Neuronal stem cell (in vitro differentiated cells): Measurements from ENCODE around the gene PLEK2.

Source experiments
- DNase-seq: peaks from one replicate; pipeline ENCODE4 v3.0.0-alpha.2; 2013; ENCODE audit warnings: low spot score
- H2AFZ ChIP-seq: one replicate; pipeline ENCODE4 v1.6.1; 2013; ENCODE audit warnings: mild to moderate bottlenecking, low read length, inconsistent platforms
- H2AK5ac ChIP-seq: 2 replicates; pipeline ENCODE4 v1.6.1; 2013; ENCODE audit warnings: low read depth, mild to moderate bottlenecking, inconsistent platforms, low read length, moderate library complexity, mixed read lengths
- H2BK120ac ChIP-seq: 2 replicates; pipeline ENCODE4 v1.6.1; 2013; ENCODE audit warnings: low read depth, mild to moderate bottlenecking, inconsistent platforms, low read length, moderate library complexity, mixed read lengths
- H2BK12ac ChIP-seq: one replicate; pipeline ENCODE4 v1.6.1; 2013; ENCODE audit warnings: low read length, inconsistent platforms
- H2BK15ac ChIP-seq: 2 replicates; pipeline ENCODE4 v1.6.1; 2013; ENCODE audit warnings: mild to moderate bottlenecking, low read length, inconsistent platforms, mixed read lengths
- H2BK5ac ChIP-seq: one replicate; pipeline ENCODE4 v1.6.1; 2013; ENCODE audit warnings: inconsistent platforms, mild to moderate bottlenecking, low read length, moderate library complexity
- H3K14ac ChIP-seq: one replicate; pipeline ENCODE4 v1.6.1; 2013; ENCODE audit warnings: low read length, inconsistent platforms
- H3K18ac ChIP-seq: 2 replicates; pipeline ENCODE4 v1.6.1; 2013; ENCODE audit warnings: low read length, inconsistent platforms
- H3K23ac ChIP-seq: 2 replicates; pipeline ENCODE4 v1.6.1; 2013; ENCODE audit warnings: low read depth, mild to moderate bottlenecking, mixed read lengths, low read length, inconsistent platforms; ENCODE audit not compliant: poor library complexity
- H3K27ac ChIP-seq: replicated peaks from 3 replicates; pipeline ENCODE4 v1.5.1; 2013; ENCODE audit warnings: low read length, inconsistent platforms
- H3K27me3 ChIP-seq, 3 experiments: 2 replicates each; pipeline ENCODE4 v1.6.1; 2013; ENCODE audit warnings: low read length in 3 of 3, mild to moderate bottlenecking in 2 of 3, inconsistent platforms in 1 of 3, low read depth in 1 of 3, mixed read lengths in 1 of 3, moderate library complexity in 1 of 3; ENCODE audit not compliant: control insufficient read depth in 3 of 3, insufficient read depth in 3 of 3
- H3K36me3 ChIP-seq, 2 donors: replicated peaks in 1 of 2; 2 replicates each; pipeline ENCODE4 v1.6.1; 2013; ENCODE audit warnings: low read length in 2 of 2; ENCODE audit not compliant: control insufficient read depth in 2 of 2, insufficient read depth in 2 of 2
- H3K4ac ChIP-seq: 2 replicates; pipeline ENCODE4 v1.6.1; 2013; ENCODE audit warnings: inconsistent platforms, mild to moderate bottlenecking, low read length, moderate library complexity
- H3K4me1 ChIP-seq, 2 donors: 1 replicate in 1 of 2; 2 replicates in 1 of 2; pipeline ENCODE4 v1.6.1; 2013; ENCODE audit warnings: low read length in 2 of 2, low read depth in 1 of 2; ENCODE audit not compliant: control insufficient read depth in 2 of 2, insufficient read depth in 1 of 2
- H3K4me2 ChIP-seq: one replicate; pipeline ENCODE4 v1.6.1; 2013; ENCODE audit warnings: mild to moderate bottlenecking, low read length, inconsistent platforms; ENCODE audit not compliant: insufficient read depth, poor library complexity, severe bottlenecking
- H3K4me3 ChIP-seq, 2 donors: 2 replicates each; pipeline ENCODE4 v1.5.1; 2013; ENCODE audit warnings: low read length in 2 of 2, mild to moderate bottlenecking in 2 of 2, inconsistent platforms in 1 of 2, moderate library complexity in 1 of 2
- H3K79me1 ChIP-seq: one replicate; pipeline ENCODE4 v1.6.1; 2013; ENCODE audit warnings: low read depth, mild to moderate bottlenecking, inconsistent platforms, low read length, moderate library complexity
- H3K9ac ChIP-seq: one replicate; pipeline ENCODE4 v1.6.1; 2013; ENCODE audit warnings: mild to moderate bottlenecking, low read depth, low read length, inconsistent platforms; ENCODE audit not compliant: poor library complexity
- H3K9me3 ChIP-seq, 2 donors: replicated peaks in 1 of 2; 2 replicates each; pipeline versions ENCODE3 to v1.6.1; 2013; ENCODE audit warnings: low read length in 2 of 2, mild to moderate bottlenecking in 2 of 2, inconsistent platforms in 1 of 2, low read depth in 1 of 2, mixed read lengths in 1 of 2, moderate library complexity in 1 of 2; ENCODE audit not compliant: control insufficient read depth in 2 of 2, insufficient read depth in 1 of 2
- H4K8ac ChIP-seq: one replicate; pipeline ENCODE4 v1.6.1; 2013; ENCODE audit warnings: low read depth, mild to moderate bottlenecking, inconsistent platforms, low read length, moderate library complexity
- H4K91ac ChIP-seq: one replicate; pipeline ENCODE4 v1.6.1; 2013; ENCODE audit warnings: low read length, low read depth, mild to moderate bottlenecking, inconsistent platforms; ENCODE audit not compliant: poor library complexity
- WGBS, 2 donors: extraction: QIAGEN DNeasy Blood & Tissue Kit; methylation state at CpG; one replicate each; pipeline ENCODE4 v1.1.7; 2013; ENCODE audit warnings: missing lambda C conversion rate in 2 of 2, mixed read lengths in 1 of 2; ENCODE audit not compliant: insufficient read length in 2 of 2, insufficient replicate concordance in 1 of 2; ENCODE audit errors: extremely low coverage in 2 of 2; 5-methylcytosine and 5-hydroxymethylcytosine counted together

PLEK2 gene

DNA sequence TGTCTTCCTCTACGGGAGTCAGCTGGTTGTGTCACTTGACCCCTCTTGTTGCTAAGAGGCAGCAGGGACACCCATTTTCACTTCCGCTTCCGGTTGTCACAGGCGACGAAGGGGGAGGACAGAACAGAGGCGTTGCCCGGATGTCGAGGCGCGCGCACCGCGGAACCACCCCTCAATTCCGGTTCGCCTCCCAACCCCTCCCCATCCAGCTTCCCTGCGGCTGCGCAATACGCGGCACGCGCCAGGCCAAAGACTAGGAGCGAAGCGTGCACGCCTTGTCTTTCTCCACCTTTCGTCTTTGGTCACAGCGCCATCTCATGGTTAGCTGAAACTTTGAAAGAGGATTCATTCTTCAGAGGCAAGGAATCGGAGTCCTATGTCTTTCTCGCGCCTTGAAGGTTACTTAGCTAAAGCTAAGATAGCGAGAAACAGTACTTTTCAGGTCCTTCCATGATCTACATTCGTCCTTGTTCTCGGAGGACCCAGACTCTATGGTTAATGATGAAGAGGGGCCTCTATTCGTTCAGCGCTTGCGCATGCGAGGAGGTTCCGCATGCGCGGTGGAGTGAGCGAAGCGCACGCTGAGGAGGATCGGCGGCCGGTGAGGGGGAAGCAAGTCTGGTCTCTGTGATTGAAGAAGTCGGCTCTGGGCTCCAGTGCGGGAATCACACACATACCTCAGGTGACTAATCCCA is 52.0 kb downstream of the PLEK2 start, which contains the start of the genes ATP6V1D and EIF2S1:
Gene ATP6V1D, minus strand, starts transcription at position 30 of the 695 bp plus-strand sequence. CDS start 106 bp downstream, outside the sequence.
Gene EIF2S1, plus strand, starts transcription at position 554 of the 695 bp plus-strand sequence. CDS start 4,440 bp downstream, outside the sequence.
- peaks cover 2% of the 10 kb centered on the region for H3K79me1 ChIP-seq
- no CpG with 5 or more reads among the region's 47 CpGs for WGBS, 2 donors
- no peak within 1 kb of the TSS for H4K91ac ChIP-seq
- H3K23ac ChIP-seq = peak within 1 kb of the TSS; percentile 90
- H2BK12ac ChIP-seq = no peak within 1 kb of the TSS
- peak within 1 kb of the TSS; percentile 62 to 95 for H3K4me3 ChIP-seq
- H2BK120ac ChIP-seq = no peak within 1 kb of the TSS
- H3K36me3 ChIP-seq = peaks cover 2 to 48% of the 10 kb centered on the region in 2 donors
- no peaks in the 10 kb centered on the region for H3K27me3 ChIP-seq
- peaks cover 4 to 17% of the 10 kb centered on the region in 2 donors for H3K4me1 ChIP-seq
- H3K9me3 ChIP-seq = no peaks in the 10 kb centered on the region
- peak within 1 kb of the TSS; percentile 76 for H3K18ac ChIP-seq
- peak within 1 kb of the TSS; percentile 94 for H3K9ac ChIP-seq
- no peak within 1 kb of the TSS for H4K8ac ChIP-seq
- H2AK5ac ChIP-seq = peak within 1 kb of the TSS; percentile 24
- no peak within 1 kb of the TSS for H3K4ac ChIP-seq
- peak; percentile 99 for DNase-seq
- peak within 1 kb of the TSS; percentile 91 for H2AFZ ChIP-seq
- peak within 1 kb of the TSS; percentile 90 for H3K14ac ChIP-seq
- no peak within 1 kb of the TSS for H2BK5ac ChIP-seq
- no peak within 1 kb of the TSS for H2BK15ac ChIP-seq
- H3K4me2 ChIP-seq = peak within 1 kb of the TSS; percentile 89
- peak within 1 kb of the TSS; percentile 74 for H3K27ac ChIP-seq

DNA sequence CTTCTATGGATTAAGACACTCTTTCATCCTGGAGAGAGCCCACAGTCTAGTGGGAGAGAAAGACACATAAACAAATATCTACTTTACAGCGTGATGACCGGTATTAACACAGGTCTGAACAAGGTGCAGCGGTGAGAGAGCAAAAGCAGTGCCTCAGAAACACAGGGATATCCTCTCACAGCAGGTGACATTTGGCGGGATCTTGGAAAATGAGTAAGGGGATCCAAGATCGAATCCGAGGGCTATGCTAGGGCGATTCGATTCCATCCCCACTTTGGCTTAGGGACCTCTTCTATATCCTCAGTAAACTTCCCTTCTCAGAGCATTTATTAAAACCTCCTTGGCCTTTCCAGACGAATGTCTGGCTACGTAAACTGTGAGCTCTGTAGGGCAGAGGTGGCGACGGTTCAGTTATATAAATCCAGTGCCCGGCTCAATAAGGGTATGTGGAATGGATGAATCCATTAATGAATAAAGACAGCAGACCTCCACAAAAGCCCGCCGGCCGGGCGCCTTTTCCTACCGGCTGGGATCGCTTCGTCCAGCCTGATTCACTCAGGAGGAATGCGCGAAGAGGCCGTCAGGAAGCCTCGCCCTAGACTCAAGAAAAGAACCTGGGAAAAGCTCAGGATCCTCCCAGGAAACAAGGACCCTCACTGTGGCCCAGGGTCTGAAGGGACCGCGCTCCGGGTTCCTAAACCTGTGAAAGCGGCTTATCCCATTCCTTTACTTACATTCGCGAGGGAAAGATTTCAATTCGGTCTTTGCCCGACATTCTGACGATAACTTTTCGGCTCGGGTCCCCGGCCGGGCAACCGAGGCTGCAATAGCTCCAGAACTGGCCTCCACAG is 52.8 kb downstream of the PLEK2 start:
- H2AK5ac ChIP-seq = no peak overlapping the region
- no peak overlapping the region for H3K18ac ChIP-seq
- H3K27me3 ChIP-seq = no peaks in the 10 kb centered on the region
- H3K4me3 ChIP-seq = peak overlapping the region; percentile 62 to 95
- no peaks in the 10 kb centered on the region for H3K9me3 ChIP-seq
- no peak overlapping the region for H3K27ac ChIP-seq
- no peak overlapping the region for H3K4ac ChIP-seq
- no peak overlapping the region for H2BK12ac ChIP-seq
- H4K8ac ChIP-seq = no peak overlapping the region
- no peak overlapping the region for H2BK120ac ChIP-seq
- peak overlapping the region; percentile 88 for H2AFZ ChIP-seq
- peaks cover 0 to 40% of the 10 kb centered on the region in 2 donors for H3K36me3 ChIP-seq
- DNase-seq = peak; percentile 6
- H3K4me2 ChIP-seq = peak overlapping the region; percentile 89
- H4K91ac ChIP-seq = no peak overlapping the region
- no peak overlapping the region for H3K23ac ChIP-seq
- H2BK15ac ChIP-seq = no peak overlapping the region
- H3K4me1 ChIP-seq = peaks cover 4 to 17% of the 10 kb centered on the region in 2 donors
- peaks cover 2% of the 10 kb centered on the region for H3K79me1 ChIP-seq
- H3K9ac ChIP-seq = peak overlapping the region; percentile 15
- WGBS, 2 donors = no CpG with 5 or more reads among the region's 38 CpGs
- no peak overlapping the region for H2BK5ac ChIP-seq
- H3K14ac ChIP-seq = no peak overlapping the region

DNA sequence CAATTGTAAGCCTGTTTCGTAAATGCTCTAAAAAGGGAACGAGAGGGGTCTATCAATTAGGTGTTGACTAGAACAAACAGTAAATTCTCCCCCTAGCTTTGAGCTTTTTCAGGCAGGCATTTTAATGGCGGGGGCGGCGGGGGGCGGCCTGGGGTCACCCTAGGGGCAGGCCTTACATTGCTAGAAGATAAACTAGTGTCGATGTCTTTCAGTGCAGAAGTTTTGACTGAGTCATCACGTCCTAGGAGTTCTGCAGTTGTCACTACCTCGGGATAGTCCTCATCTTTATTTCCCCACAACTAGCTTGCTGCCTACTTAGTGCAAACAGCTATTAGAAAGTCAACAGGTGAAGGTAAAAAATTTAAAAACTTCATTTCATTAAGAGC is 54.0 kb downstream of the PLEK2 start:
- Histone ChIP-seq H4K91ac (no peak overlapping the region), H3K18ac (no peak overlapping the region), H3K27me3 (no peaks in the 10 kb centered on the region), H2AK5ac (no peak overlapping the region), H3K36me3 (peaks cover 0 to 37% of the 10 kb centered on the region in 2 donors), H3K23ac (no peak overlapping the region), H3K9me3 (no peaks in the 10 kb centered on the region), H3K4me3 (peak overlapping the region in 1 of 2 donors; percentile 62), H2BK120ac (no peak overlapping the region), H3K27ac (no peak overlapping the region), H2AFZ (no peak overlapping the region), H2BK12ac (no peak overlapping the region), H2BK5ac (no peak overlapping the region), H2BK15ac (no peak overlapping the region), H3K4ac (no peak overlapping the region), H3K9ac (no peak overlapping the region), H3K79me1 (peaks cover 2% of the 10 kb centered on the region), H4K8ac (no peak overlapping the region), H3K4me1 (peaks cover 4 to 17% of the 10 kb centered on the region in 2 donors), H3K4me2 (no peak overlapping the region), H3K14ac (no peak overlapping the region)
- no peak for DNase-seq
- no CpG with 5 or more reads among the region's 9 CpGs for WGBS, 2 donors
